ENCODE data around the gene SMIM29. TPM values are rescaled to one million over a fixed set of nuclear protein-coding genes. Genes with fewer than 3 reads are reported as not detected.

The SMIM29 gene
- total and polyA plus RNA-seq, 9 donors: 2.0 to 26.6 (median 17.8) TPM

DNA sequence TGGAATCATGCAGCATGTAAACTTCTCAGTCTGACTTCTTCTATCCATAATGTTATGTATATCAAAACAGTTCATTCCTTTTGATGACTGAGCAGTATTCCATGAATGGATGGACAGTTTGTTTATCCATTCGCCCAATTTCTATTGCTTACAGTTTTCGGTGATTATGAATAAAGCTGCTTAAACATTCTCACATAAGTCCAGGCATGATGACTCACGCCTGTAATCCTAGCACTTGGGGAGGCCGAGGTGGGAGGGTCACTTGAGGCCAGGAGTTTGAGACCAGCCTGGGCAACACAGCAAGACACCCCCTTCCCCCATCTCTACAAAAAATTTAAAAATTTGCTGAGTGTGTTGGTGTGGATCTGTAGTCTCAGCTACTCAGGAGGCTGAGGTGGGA lies 35.0 kb downstream of the SMIM29 start:
- 84 to 93% (median 84%) methylated on average over 4 of the region's 4 CpGs for WGBS, 3 donors
- Histone ChIP-seq H3K27me3 (no peaks in the 10 kb centered on the region), H3K4me3 (no peak overlapping the region), H3K27ac (no peak overlapping the region), H3K4me1 (ENCODE audit: insufficient read depth) (no peaks in the 10 kb centered on the region), H3K36me3 (no peaks in the 10 kb centered on the region), H3K9me3 (no peaks in the 10 kb centered on the region)
- intact Hi-C loops (cut with DNase I): no loop called here
- DNase-seq: no peak
- TF ChIP-seq POLR2A (IDR thresholded peaks at IDR 0.05) (no peak), EP300 (IDR thresholded peaks at IDR 0.05) (no peak)
- TF ChIP-seq, protein P1, sequence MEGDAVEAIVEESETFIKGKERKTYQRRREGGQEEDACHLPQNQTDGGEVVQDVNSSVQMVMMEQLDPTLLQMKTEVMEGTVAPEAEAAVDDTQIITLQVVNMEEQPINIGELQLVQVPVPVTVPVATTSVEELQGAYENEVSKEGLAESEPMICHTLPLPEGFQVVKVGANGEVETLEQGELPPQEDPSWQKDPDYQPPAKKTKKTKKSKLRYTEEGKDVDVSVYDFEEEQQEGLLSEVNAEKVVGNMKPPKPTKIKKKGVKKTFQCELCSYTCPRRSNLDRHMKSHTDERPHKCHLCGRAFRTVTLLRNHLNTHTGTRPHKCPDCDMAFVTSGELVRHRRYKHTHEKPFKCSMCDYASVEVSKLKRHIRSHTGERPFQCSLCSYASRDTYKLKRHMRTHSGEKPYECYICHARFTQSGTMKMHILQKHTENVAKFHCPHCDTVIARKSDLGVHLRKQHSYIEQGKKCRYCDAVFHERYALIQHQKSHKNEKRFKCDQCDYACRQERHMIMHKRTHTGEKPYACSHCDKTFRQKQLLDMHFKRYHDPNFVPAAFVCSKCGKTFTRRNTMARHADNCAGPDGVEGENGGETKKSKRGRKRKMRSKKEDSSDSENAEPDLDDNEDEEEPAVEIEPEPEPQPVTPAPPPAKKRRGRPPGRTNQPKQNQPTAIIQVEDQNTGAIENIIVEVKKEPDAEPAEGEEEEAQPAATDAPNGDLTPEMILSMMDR (IDR thresholded peaks at IDR 0.05): no peak

DNA sequence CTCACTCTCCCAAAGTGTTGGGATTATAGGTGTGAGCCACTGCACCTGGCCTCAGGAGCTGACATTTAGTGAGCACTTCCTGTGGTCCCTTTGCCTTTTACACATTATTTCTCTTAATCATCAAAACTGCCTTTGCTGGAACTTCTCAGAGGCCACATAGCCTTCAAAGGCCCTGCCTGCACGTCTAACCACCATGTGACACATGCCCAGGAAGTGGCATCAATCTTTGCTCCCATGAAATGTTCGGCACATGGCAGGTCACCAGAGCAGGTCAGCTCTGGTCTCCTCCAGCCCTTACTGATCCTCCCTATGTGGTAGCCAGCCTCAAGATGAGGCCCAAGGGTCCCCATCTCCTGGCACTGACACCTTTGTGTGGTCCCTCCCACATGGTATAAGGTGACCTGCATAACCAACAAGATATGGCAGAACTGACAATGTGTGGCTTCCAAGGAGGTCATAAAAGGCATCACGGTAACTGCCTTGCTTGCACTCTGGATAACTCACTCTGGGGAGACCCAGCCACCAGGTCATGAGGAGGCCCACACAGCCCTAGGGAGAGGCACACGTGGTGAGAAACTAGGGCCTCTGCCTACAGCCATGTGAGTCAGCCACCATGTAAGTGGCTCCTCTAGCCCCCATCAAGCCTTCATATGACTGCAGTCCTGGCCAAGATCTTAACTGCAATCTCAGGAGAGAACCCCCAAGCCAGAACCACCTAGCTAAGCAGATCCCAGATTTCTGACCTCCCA lies 40.9 kb downstream of the SMIM29 start:
- no peaks in the 10 kb centered on the region for H3K9me3 ChIP-seq
- WGBS, 3 donors: 85 to 86% (median 86%) methylated on average over 4 of the region's 4 CpGs
- no peak overlapping the region for H3K4me3 ChIP-seq
- intact Hi-C loops (cut with DNase I): no loop called here
- H3K36me3 ChIP-seq: no peaks in the 10 kb centered on the region
- H3K27ac ChIP-seq: no peak overlapping the region
- no peaks in the 10 kb centered on the region for H3K4me1 ChIP-seq (ENCODE audit: insufficient read depth)
- H3K27me3 ChIP-seq: no peaks in the 10 kb centered on the region
- TF ChIP-seq POLR2A (IDR thresholded peaks at IDR 0.05) (no peak), EP300 (IDR thresholded peaks at IDR 0.05) (no peak)
- TF ChIP-seq, protein P1 (IDR thresholded peaks at IDR 0.05): no peak
- DNase-seq: no peak

DNA sequence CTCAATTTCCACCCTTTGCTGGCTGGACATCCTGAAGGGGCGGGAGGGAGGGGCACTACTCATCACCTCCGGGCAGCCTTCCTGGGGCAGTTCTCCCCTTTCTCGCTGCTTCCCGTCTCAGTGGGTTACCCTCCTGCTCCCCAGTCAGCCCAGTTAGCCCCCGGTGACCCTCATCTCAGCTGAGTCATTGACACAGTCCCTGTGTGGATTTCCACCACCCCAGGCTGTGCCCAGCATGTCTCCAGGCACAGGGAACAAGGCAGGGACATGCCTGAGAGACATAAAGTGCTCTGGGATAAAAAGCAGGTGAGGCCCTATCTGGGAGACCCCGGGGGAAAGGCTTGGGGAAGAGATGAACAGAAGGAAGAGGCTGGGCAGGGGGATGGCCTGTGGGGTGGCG lies 42.1 kb downstream of the SMIM29 start:
- Histone ChIP-seq H3K27me3 (no peaks in the 10 kb centered on the region), H3K4me1 (ENCODE audit: insufficient read depth) (no peaks in the 10 kb centered on the region), H3K27ac (no peak overlapping the region), H3K36me3 (no peaks in the 10 kb centered on the region), H3K4me3 (no peak overlapping the region), H3K9me3 (no peaks in the 10 kb centered on the region)
- 66 to 70% (median 69%) methylated on average over 7 of the region's 7 CpGs for WGBS, 3 donors
- TF ChIP-seq, protein P1 (IDR thresholded peaks at IDR 0.05): no peak
- TF ChIP-seq EP300 (IDR thresholded peaks at IDR 0.05) (no peak), POLR2A (IDR thresholded peaks at IDR 0.05) (no peak)
- DNase-seq: no peak
- intact Hi-C loops (cut with DNase I): no loop called here

DNA sequence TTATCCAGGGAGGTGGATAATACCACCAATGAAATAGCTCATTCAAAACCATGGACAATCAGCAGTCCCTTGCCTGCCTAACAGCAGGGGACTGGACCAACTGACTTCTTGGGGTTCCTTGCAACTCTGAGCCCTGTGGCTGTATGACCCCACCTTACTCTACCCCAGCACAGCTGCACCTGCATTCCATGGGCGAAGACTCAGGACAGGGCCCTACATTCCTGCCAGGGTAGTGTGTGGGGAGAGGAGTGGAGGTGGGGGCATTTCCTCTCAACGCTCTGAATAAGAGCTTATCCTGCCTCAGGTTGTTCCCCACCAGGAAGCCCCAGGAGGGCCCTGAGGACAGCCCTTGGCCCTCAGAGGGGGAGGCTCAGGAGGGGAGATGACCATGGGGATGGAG lies 42.9 kb downstream of the SMIM29 start:
- DNase-seq: no peak
- H3K4me1 ChIP-seq (ENCODE audit: insufficient read depth): no peaks in the 10 kb centered on the region
- intact Hi-C loops (cut with DNase I): no loop called here
- 72 to 80% (median 75%) methylated on average over 2 of the region's 2 CpGs for WGBS, 3 donors
- H3K27ac ChIP-seq: no peak overlapping the region
- no peaks in the 10 kb centered on the region for H3K27me3 ChIP-seq
- no peak for TF ChIP-seq EP300 (IDR thresholded peaks at IDR 0.05)
- TF ChIP-seq POLR2A (IDR thresholded peaks at IDR 0.05): no peak
- TF ChIP-seq, protein P1 (IDR thresholded peaks at IDR 0.05): no peak
- no peaks in the 10 kb centered on the region for H3K9me3 ChIP-seq
- H3K36me3 ChIP-seq: no peaks in the 10 kb centered on the region
- H3K4me3 ChIP-seq: no peak overlapping the region
